Stimulated activated CD4-positive, alpha-beta T cell treated with anti-CD3 and anti-CD28 coated beads, Interleukin-1b, Interleukin-23, amount 100 ng/mL, for 1 hour (primary cell): Measurements from ENCODE around the gene RBM28.
"Not testable (repeated sequence)": the region's sequence is repeated elsewhere in the genome, so short reads cannot be mapped to it uniquely, and the experiment has no call there.

Source experiments
- DNase-seq, 2 donors: peaks; one replicate each; pipeline ENCODE4 v3.0.0-alpha.2; 2020; ENCODE audit warnings: low read depth in 2 of 2

RBM28 gene

DNA sequence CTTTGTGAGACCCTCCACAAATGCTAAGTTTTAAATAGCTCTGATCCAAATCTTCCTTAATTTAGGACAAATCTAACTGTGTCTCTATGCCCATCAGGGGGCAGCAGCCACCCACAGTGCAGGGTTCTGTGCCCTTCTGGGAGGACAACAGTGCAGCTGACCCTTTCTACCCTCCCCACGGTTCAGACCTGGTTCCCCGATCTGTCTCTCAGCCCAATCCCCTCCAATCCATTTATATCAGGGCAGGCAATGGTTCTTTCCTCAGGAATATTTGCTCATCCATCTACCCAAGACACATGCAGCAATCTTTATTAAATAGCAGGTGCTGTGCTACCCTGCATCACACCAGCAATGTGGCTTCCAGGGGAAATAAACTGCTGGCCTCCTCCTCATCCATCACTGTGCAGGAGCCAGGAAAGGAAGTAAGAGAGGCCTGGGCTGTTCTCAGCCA lies 4.0 kb upstream of the RBM28 start:
- DNase-seq: peak in 1 of 2 donors; percentile 32

- DNase-seq: no peak
These were observed 695 bp upstream of the RBM28 start for GRCh38 chr7:128344431-128344774.

DNA sequence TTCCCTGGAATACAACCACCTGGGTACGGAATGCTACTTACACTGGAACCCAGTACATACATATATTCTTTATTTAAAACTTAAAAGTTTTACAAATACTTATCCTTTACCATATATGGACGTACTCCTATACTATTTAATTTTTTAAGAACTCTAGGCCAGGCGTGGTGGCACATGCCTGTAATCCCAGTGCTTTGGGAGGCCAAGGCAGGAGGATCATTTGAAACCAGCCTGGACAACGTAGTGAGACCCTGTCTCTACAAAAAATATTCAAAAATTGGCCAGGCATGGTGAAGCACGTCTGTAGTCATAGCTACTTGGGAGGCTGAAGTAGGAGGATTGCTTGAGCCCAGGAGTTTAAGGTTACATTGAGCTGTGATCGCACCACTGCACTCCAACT lies 2.0 kb downstream of the RBM28 start:
- DNase-seq: no peak

DNA sequence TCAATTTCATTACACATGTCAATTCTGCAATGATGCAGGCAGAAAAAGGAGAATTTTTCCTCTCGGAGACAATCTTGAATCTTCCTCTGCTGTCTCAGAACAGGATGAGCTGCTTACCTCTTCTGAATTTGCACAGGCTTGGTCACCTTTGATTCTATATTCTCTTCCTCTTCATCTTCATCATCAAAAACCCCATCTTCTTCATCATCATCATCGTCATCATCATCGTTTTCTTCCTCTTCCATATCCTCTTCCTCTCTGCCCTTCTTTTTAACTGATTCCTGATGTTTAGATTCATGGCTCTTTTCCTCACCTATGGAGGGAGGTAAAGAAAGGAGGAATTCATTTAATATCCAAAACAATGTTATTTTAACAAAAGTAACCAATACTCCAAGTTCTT lies 8.0 kb downstream of the RBM28 start:
- DNase-seq: no peak

DNA sequence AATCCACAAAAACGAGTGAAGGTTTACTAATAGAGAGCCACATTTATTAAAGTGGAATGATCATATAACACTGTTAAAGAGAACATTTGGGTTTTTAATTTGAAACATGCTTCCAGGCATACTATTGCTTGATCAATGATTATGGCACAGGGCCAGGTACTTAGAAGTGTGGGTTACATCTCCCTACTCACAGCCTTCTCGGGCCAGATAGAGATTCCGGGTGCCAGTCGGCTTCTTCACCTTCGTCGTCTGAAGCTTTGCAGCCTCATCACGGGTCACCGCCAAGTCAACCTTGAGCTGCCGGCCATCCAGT lies 19.4 kb downstream of the RBM28 start:
- DNase-seq: no peak

- no peak for DNase-seq
These were observed 20.0 kb downstream of the RBM28 start for GRCh38 chr7:128323459-128324367.

DNA sequence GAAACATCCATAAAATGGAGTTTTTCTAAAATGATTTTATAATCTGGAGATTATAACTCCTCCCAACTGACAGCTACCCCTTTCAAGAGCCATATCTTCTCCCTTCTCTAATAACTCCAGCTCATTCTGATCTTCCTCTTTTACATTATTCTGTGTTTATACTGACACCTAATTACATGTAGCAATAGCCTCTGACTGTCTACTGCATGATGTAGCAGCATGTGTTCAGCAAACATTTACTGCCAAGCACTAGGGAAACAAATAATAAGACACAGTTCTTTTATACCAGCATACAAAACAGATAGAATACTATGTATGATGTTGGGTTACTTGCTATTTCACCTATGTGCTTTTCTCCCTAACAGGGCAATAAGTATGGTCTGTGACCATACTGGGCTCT lies 20.7 kb downstream of the RBM28 start:
- DNase-seq: no peak

GRCh38 chr7:128322040-128322643 lies 21.6 kb downstream of the RBM28 start:
- no peak for DNase-seq

- no peak for DNase-seq
These were observed 22.7 kb downstream of the RBM28 start for GRCh38 chr7:128321044-128321422.

DNA sequence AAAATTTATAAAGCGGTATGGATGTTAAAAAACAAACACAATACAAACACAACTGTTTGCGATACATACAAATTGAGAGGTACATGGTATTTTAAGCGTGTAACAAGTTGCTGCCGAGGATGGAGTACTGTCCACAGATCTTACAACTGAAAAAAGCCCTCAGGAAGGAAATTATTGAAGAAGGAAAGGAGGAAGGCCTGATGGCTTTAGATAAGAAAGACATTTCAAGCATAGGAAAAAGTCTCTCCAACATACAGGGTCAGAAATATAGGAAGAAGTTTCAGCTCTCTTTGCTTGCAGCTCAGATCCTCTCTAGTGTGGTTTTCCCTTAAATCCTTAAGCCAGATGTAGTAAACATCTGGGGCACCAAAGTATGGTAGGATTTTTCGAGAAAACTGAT lies 25.0 kb downstream of the RBM28 start:
- no peak for DNase-seq

DNA sequence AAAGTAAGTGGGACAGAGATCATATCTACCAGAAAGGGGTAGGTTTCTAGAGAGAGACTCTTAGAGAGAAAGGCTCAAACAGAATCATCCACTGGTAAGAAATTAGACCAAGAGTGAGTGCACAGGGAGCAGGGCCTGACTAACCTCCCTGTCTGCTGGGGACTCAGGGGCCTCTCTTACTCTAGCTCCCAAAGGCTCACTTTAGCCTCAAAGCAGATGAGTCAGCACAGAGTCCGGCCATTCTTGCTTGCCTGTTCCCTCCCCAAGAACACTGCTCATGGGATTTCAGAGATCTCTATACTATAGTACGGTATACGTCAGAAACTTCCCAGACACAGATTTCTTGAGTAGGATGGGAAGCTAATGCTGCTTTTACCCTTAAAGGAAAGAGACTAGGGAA lies 32.7 kb downstream of the RBM28 start:
- no peak for DNase-seq

DNA sequence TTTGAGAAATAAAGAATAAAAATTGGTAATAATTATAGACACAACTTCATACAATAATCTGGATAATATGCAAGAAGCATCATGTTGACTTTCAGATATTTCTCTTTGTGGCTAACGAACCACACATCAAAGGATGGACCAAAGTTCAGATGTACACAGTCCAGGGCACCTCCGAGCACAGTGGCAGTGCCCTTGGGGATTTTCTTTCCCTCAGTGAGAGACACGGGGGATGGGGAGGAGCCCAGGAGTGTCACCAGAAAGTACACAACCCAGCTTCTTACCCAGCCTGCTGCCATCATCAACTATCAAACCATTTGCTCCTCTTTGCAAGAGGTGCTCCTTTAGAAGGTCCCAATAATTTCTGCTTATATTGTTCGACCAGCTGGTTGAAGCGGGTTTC lies 33.2 kb downstream of the RBM28 start:
- DNase-seq: no peak

- no peak for DNase-seq
These were observed 33.7 kb downstream of the RBM28 start for GRCh38 chr7:128309976-128310375.

GRCh38 chr7:128309124-128309523 lies 34.6 kb downstream of the RBM28 start:
- no peak for DNase-seq

DNA sequence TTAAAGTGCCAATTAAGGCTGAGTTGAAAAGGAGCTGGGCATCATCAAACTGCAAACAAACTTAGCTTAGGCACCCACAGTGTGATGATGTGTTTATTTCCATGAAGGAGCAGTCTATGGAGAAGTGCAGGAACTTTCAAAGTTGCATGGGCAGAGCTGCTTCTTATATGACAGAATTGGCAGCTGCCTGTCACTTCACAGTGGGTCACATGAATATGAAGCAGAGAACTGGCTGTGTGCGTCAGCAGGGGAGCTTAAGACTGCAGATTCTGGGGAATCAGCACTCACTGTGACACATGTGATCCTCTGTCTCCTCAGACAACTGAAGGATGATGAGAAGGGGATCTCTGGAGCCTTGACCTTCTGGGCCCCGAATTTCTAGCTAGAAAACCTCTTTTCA lies 36.6 kb downstream of the RBM28 start:
- no peak for DNase-seq

GRCh38 chr7:128304212-128304611 lies 39.5 kb downstream of the RBM28 start:
- DNase-seq: no peak

DNA sequence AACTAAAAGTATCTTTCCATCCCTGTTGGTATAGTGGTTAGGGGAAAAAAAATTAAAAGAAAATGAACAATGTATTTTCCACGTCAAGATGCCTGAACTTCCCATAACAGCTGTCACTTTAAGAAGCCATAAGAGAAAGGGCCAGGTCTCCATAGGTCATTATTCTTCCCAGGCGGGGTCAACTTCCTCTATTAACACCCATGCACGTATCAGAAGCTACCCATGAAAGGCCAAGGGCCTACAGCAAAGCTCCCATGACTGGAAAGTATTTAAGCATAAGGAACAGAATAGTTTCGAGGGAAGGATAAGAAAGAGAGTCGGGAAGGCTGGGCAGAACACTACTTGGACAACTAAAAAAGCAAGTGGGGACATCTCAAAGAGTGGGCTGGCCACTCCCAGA lies 40.1 kb downstream of the RBM28 start:
- DNase-seq: no peak

DNA sequence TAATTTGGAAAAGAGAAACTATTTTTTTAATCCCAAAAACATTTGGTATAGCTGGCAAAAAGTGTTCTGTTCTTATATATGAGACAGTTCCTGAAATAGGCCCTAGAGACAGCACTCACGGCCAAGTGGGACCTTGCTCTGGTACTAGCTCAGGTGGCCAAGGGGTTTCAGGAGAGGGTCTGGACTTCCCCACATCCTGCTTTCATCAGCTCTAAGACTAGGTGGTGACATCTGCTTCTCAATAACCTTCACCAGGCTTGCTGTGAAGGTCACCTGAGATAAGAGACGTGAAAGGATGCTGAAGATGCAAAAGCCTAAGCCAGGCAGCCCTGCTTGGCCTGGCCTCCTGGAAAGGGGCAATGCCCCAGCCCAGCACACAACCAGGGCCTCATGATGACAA lies 40.6 kb downstream of the RBM28 start:
- no peak for DNase-seq

DNA sequence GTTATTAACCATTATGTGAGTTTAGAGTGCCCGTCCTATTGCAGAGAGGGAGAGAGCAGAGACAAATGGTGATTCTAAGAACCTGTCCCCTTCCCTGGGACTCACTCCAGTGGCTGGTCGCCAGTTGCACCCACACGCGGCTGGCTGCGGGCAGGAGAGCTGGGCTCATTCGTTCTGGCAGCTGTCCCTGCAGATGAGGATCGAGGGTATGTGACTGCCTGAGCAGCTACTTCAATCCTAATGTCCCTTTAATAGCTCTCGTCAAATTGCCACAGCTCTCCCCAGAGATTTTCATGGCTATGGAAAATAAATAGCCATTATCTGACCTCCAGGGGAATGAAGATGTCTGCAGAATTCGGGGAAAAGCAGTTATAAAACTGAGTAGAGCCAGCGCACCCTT lies 41.6 kb downstream of the RBM28 start:
- DNase-seq: no peak

DNA sequence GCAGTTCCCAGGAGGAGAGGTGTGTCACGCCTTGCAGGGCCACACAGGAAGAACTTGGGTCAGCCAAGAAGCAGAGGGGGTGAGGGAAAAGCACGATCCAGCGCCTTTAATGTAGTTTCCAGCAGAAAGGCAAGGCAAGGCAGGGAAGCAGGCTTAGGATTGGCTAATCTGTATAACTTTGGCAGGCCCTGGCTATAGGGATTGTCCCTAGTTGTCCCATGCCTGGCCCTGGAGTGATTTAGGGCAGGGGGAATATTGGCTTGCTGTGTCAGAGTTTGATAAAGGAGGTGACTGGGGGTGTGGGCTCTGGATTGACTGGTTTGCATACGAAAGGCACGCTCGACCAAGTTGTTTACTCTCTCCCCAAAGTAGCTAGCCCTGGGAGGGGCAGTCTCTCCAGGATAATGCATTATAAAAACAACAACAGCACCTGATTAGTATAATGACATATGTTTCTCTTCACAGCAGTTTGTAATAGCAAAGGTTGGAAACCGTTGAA lies 44.5 kb downstream of the RBM28 start:
- no peak for DNase-seq

GRCh38 chr7:128298004-128298403 lies 45.7 kb downstream of the RBM28 start:
- not testable (repeated sequence) for DNase-seq

DNA sequence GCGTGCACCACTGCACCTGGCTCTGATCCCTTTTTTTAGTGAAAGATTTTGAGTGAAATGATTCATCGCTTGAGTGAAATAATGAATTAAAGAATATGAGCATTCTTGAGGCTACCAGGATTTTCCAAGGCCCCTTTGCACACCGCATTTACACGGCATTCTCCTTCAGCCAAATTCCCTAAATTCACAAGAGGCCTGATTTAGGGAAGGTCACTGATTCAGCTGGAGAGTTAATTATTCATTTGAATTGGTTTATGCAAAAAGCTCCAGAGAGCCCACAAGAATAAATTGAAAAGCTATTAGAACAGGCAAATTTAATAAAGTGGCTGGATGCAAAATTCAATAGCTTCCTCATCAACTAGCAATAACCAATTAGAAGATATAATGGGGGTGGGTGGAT lies 56.2 kb downstream of the RBM28 start:
- DNase-seq: no peak

- no peak for DNase-seq
These were observed 59.6 kb downstream of the RBM28 start for GRCh38 chr7:128284102-128284501.
